Endothelial cell of umbilical vein (primary cell): ENCODE data around the gene TIMD4. TPM values are rescaled to one million over a fixed set of nuclear protein-coding genes. Genes with fewer than 3 reads are reported as not detected.

Experiments used
- BruUV-seq: library from RNA; stranded (reverse); fragments of 400-500 nt; replicated peaks from 2 replicates; lab custom pipeline; 2021; lab: Mats Ljungman, UMichigan
- CTCF ChIA-PET: fragments of 300-600, 350-600 bp; sonication (Branson Sonifier 250); formaldehyde crosslinking; loops from one replicate; lab custom pipeline; 2021; ENCODE audit warnings: antibody characterized with exemption, inconsistent platforms; lab: Charles Lee
- POLR2A ChIA-PET: fragments of 300-600, 350-600 bp; sonication (Branson Sonifier 250); formaldehyde crosslinking; loops from one replicate; lab custom pipeline; 2021; ENCODE audit warnings: antibody characterized with exemption, inconsistent platforms; lab: Charles Lee
- DNase-seq: peaks from one replicate; pipeline ENCODE4 v3.0.0-alpha.2; 2011; ENCODE audit warnings: low read depth, low spot score
- FAIRE-seq: peaks from 2 replicates; lab custom pipeline; 2011; peaks lifted over from hg19 to GRCh38; lab: Jason Lieb, UNC
- H2AFZ ChIP-seq: 2 replicates; pipeline ENCODE4 v1.6.0; 2012; ENCODE audit warnings: low read depth, low read length, control low read depth, inconsistent platforms
- H3K27ac ChIP-seq: 2 replicates; pipeline ENCODE4 v1.5.1; 2011; ENCODE audit warnings: low read depth, mild to moderate bottlenecking, control low read depth, low read length, moderate library complexity; ENCODE audit not compliant: insufficient read depth
- H3K27me3 ChIP-seq, 2 experiments: 2 replicates each; pipeline versions ENCODE4 v1.6.0 to v1.6.1; 2011; ENCODE audit warnings: low read length in 2 of 2, mixed read lengths in 1 of 2; ENCODE audit not compliant: control insufficient read depth in 2 of 2, insufficient read depth in 2 of 2
- H3K36me3 ChIP-seq, 2 experiments: 2 replicates in 1 of 2; 3 replicates in 1 of 2; pipeline ENCODE4 v1.5.1; 2011; ENCODE audit warnings: low read length in 2 of 2, mild to moderate bottlenecking in 1 of 2, moderate library complexity in 1 of 2; ENCODE audit not compliant: control insufficient read depth in 2 of 2, insufficient read depth in 2 of 2; ENCODE audit errors: extremely low read depth in 1 of 2
- H3K4me1 ChIP-seq: 3 replicates; pipeline ENCODE4 v1.5.1; 2011; ENCODE audit warnings: mild to moderate bottlenecking, low read length; ENCODE audit not compliant: control insufficient read depth, insufficient read depth; ENCODE audit errors: extremely low read depth
- H3K4me2 ChIP-seq: 2 replicates; pipeline ENCODE4 v1.6.1; 2011; ENCODE audit warnings: low read length, control low read depth, mixed read lengths; ENCODE audit not compliant: insufficient read depth
- H3K4me3 ChIP-seq, 3 experiments: fragments of 200-600 bp in 1 of 3; sonication (generic), shearing (Covaris generic) in 1 of 3; replicated peaks in 1 of 3; 2 replicates each; pipeline ENCODE4 v1.5.1; 2011 to 2016; ENCODE audit warnings: control low read depth in 3 of 3, low read length in 3 of 3, mild to moderate bottlenecking in 2 of 3, inconsistent platforms in 1 of 3, low read depth in 1 of 3, moderate library complexity in 1 of 3; ENCODE audit not compliant: insufficient read depth in 1 of 3
- H3K79me2 ChIP-seq: 2 replicates; pipeline ENCODE4 v1.6.0; 2012; ENCODE audit warnings: low read length, inconsistent platforms; ENCODE audit not compliant: control insufficient read depth, insufficient read depth
- H3K9ac ChIP-seq: replicated peaks from 2 replicates; pipeline ENCODE3; 2011; ENCODE audit warnings: low read length, control low read depth; ENCODE audit not compliant: insufficient read depth; ENCODE audit errors: extremely low read depth
- H3K9me1 ChIP-seq: replicated peaks from 3 replicates; pipeline ENCODE4 v1.6.0; 2011; ENCODE audit warnings: mild to moderate bottlenecking, low read length; ENCODE audit not compliant: control insufficient read depth, insufficient read depth; ENCODE audit errors: extremely low read depth
- H3K9me3 ChIP-seq: replicated peaks from 2 replicates; pipeline ENCODE4 v1.5.1; 2012; ENCODE audit warnings: low read length, inconsistent platforms; ENCODE audit not compliant: control insufficient read depth, insufficient read depth
- H4K20me1 ChIP-seq: replicated peaks from 2 replicates; pipeline ENCODE3; 2011; ENCODE audit warnings: mild to moderate bottlenecking, low read length; ENCODE audit not compliant: control insufficient read depth, insufficient read depth; ENCODE audit errors: extremely low read depth
- CTCF ChIP-seq, 2 donors: IDR thresholded peaks; 1 replicate in 1 of 2; 2 replicates in 1 of 2; pipeline ENCODE4 v1.5.1; 2011; ENCODE audit warnings: low read length in 2 of 2, mild to moderate bottlenecking in 2 of 2, moderate library complexity in 2 of 2, control low read depth in 1 of 2, inconsistent platforms in 1 of 2, low read depth in 1 of 2; ENCODE audit not compliant: insufficient read depth in 1 of 2; ENCODE audit errors: extremely low read depth in 1 of 2
- EZH2 ChIP-seq: IDR thresholded peaks from 2 replicates; pipeline ENCODE4 v1.6.1; 2012; ENCODE audit warnings: borderline replicate concordance, low read depth, mild to moderate bottlenecking, moderate library complexity, low read length, inconsistent platforms; ENCODE audit not compliant: severe bottlenecking
- FOS ChIP-seq: IDR thresholded peaks from 2 replicates; pipeline ENCODE4 v1.6.1; 2011; ENCODE audit warnings: mild to moderate bottlenecking, low read length, moderate library complexity, borderline replicate concordance; ENCODE audit not compliant: insufficient read depth
- GATA2 ChIP-seq: IDR thresholded peaks from 2 replicates; pipeline ENCODE4 v1.7.0; 2011; ENCODE audit warnings: low read depth, mild to moderate bottlenecking, moderate library complexity, mixed read lengths, low read length; ENCODE audit not compliant: insufficient read length, insufficient read depth
- JUN ChIP-seq: IDR thresholded peaks from 2 replicates; pipeline ENCODE4 v1.6.1; 2011; ENCODE audit warnings: borderline replicate concordance, low read depth; ENCODE audit not compliant: insufficient read length, insufficient read depth
- MAX ChIP-seq: IDR thresholded peaks from 2 replicates; pipeline ENCODE4 v1.6.1; 2011; ENCODE audit not compliant: insufficient read depth, insufficient read length
- MYC ChIP-seq: IDR thresholded peaks from one replicate; pipeline ENCODE4 v1.6.1; 2011; ENCODE audit warnings: mild to moderate bottlenecking, low read depth, low read length
- POLR2A ChIP-seq: IDR thresholded peaks from 2 replicates; pipeline ENCODE4 v1.6.1; 2012; ENCODE audit warnings: low read depth, mild to moderate bottlenecking, control low read depth, low read length
- POLR2AphosphoS5 ChIP-seq: IDR thresholded peaks from 2 replicates; pipeline ENCODE4 v1.6.1; 2012; ENCODE audit warnings: low read depth, mild to moderate bottlenecking, control low read depth, low read length, moderate library complexity; ENCODE audit not compliant: insufficient read depth
- dilution Hi-C: fragments of 300-500 bp; cut with MboI; formaldehyde crosslinking; loops from one replicate; pipeline ENCODE4 v1.15.0; 2019; ENCODE audit warnings: low sequenced_read_pairs; ENCODE audit not compliant: extremely low pct_ligation_motif_present
- intact Hi-C: fragments of 100-400 bp; cut with micrococcal nuclease; formaldehyde crosslinking; loops from one replicate; pipeline ENCODE4 v1.10.0; 2022
- polyA plus RNA-seq, 4 experiments: library from polyadenylated mRNA; depleted of rRNA in 3 of 4; stranded (reverse) in 3 of 4; unstranded in 1 of 4; fragments of >200 nt; gene quantifications; 2 replicates each; pipeline versions ENCODE4 v1.2.1 to v1.2.3, GENCODE V29; 2011 to 2012; ENCODE audit warnings: missing spikeins in 1 of 4
- total RNA-seq: library from RNA; stranded (reverse); gene quantifications from 2 replicates; pipeline ENCODE4 v1.2.3, GENCODE V29; 2021

The TIMD4 gene
- total and polyA plus RNA-seq, 2 donors (not counting 3 experiments of a cell fraction or from before 2014, with no cell fraction given) = not detected

- ChIA-PET POLR2A (no interaction called here), CTCF (no interaction called here)
- H3K4me2 ChIP-seq = no peak overlapping the region
- intact Hi-C loops = no loop called here
- H3K27ac ChIP-seq = no peak overlapping the region
- no peak overlapping the region for H3K4me3 ChIP-seq
- no peaks in the 10 kb centered on the region for H3K4me1 ChIP-seq
- no peak overlapping the region for H2AFZ ChIP-seq
- H3K9me1 ChIP-seq = no peaks in the 10 kb centered on the region
- no TSS peak for BruUV-seq
- dilution Hi-C loops = no loop called here
- DNase-seq (no peak), FAIRE-seq (no peak)
- no peaks in the 10 kb centered on the region for H3K79me2 ChIP-seq
- H3K27me3 ChIP-seq = no peaks in the 10 kb centered on the region
- no peaks in the 10 kb centered on the region for H3K36me3 ChIP-seq
- TF ChIP-seq POLR2A (no peak), MYC (no peak), FOS (no peak), POLR2AphosphoS5 (no peak), MAX (no peak), EZH2 (no peak), CTCF (IDR thresholded peaks at IDR 0.05; ENCODE audit: extremely low read depth in 1 of 2, insufficient read depth in 1 of 2, low read depth in 1 of 2, low read length in 2 of 2) (no peak), GATA2 (no peak), JUN (no peak)
- H3K9me3 ChIP-seq = peaks cover 2% of the 10 kb centered on the region
- no peaks in the 10 kb centered on the region for H4K20me1 ChIP-seq
- H3K9ac ChIP-seq = no peak overlapping the region
These were observed 55.4 kb downstream of the TIMD4 start for GRCh38 chr5:156907667-156908066.
